Esophagus (tissue), 2 donors: ENCODE data around the gene DNAAF9. TPM values are rescaled to one million over a fixed set of nuclear protein-coding genes. Genes with fewer than 3 reads are reported as not detected.

Experiments
- H3K27ac ChIP-seq, 2 donors: one replicate each; pipeline ENCODE4 v1.5.1; 2013; ENCODE audit warnings: low read depth in 2 of 2, mild to moderate bottlenecking in 2 of 2, inconsistent platforms in 1 of 2, low read length in 1 of 2, moderate library complexity in 1 of 2
- H3K27me3 ChIP-seq, 2 donors: one replicate each; pipeline ENCODE4 v1.6.1; 2013; ENCODE audit warnings: low read length in 2 of 2, control low read depth in 1 of 2, mild to moderate bottlenecking in 1 of 2; ENCODE audit not compliant: insufficient read depth in 2 of 2, control insufficient read depth in 1 of 2
- H3K36me3 ChIP-seq, 2 donors: one replicate each; pipeline ENCODE4 v1.6.1; 2013; ENCODE audit warnings: low read length in 1 of 2; ENCODE audit not compliant: control insufficient read depth in 2 of 2, insufficient read depth in 2 of 2
- H3K4me1 ChIP-seq, 2 donors: one replicate each; pipeline ENCODE4 v1.6.1; 2013; ENCODE audit warnings: low read length in 1 of 2; ENCODE audit not compliant: control insufficient read depth in 2 of 2, insufficient read depth in 2 of 2
- H3K4me3 ChIP-seq, 2 donors: one replicate each; pipeline ENCODE4 v1.5.1; 2013; ENCODE audit warnings: low read length in 2 of 2, mild to moderate bottlenecking in 2 of 2, low read depth in 1 of 2, moderate library complexity in 1 of 2
- H3K9me3 ChIP-seq, 2 donors: one replicate each; pipeline ENCODE4 v1.6.1; 2013; ENCODE audit warnings: mild to moderate bottlenecking in 2 of 2, low read depth in 1 of 2, low read length in 1 of 2, moderate library complexity in 1 of 2; ENCODE audit not compliant: control insufficient read depth in 2 of 2, insufficient read depth in 1 of 2
- WGBS, 2 donors: extraction: QIAGEN DNeasy Blood & Tissue Kit; methylation state at CpG; one replicate each; pipeline ENCODE4 v1.1.7; 2013; 5-methylcytosine and 5-hydroxymethylcytosine counted together
- polyA plus RNA-seq, 2 donors: library from polyadenylated mRNA; stranded (reverse); fragments of 200-250 nt; gene quantifications; one replicate each; pipeline ENCODE4 v1.2.3, GENCODE V29; 2013
- donor health status: healthy with polysubstance abuse.
- donor health status: Bipolar disorder and iron deficiency.

The DNAAF9 gene
- polyA plus RNA-seq, 2 donors, result 3.6 TPM

GRCh38 chr20:3413393-3413889 is 6.0 kb upstream of the DNAAF9 start:
- no peaks in the 10 kb centered on the region for H3K36me3 ChIP-seq
- no peak overlapping the region for H3K27ac ChIP-seq
- H3K4me1 ChIP-seq, result no peaks in the 10 kb centered on the region
- no peaks in the 10 kb centered on the region for H3K9me3 ChIP-seq
- 65 to 67% methylated on average over 4 of the region's 4 CpGs for WGBS, 2 donors
- H3K4me3 ChIP-seq, result no peak overlapping the region
- H3K27me3 ChIP-seq, result no peaks in the 10 kb centered on the region

GRCh38 chr20:3412600-3413392 is 5.3 kb upstream of the DNAAF9 start:
- Histone ChIP-seq H3K4me3 (no peak overlapping the region), H3K36me3 (no peaks in the 10 kb centered on the region), H3K4me1 (no peaks in the 10 kb centered on the region), H3K9me3 (no peaks in the 10 kb centered on the region), H3K27me3 (no peaks in the 10 kb centered on the region), H3K27ac (no peak overlapping the region)
- WGBS, 2 donors, result 79 to 82% methylated on average over 11 of the region's 11 CpGs

GRCh38 chr20:3410464-3410863 is 3.0 kb upstream of the DNAAF9 start:
- Histone ChIP-seq H3K9me3 (no peaks in the 10 kb centered on the region), H3K27me3 (no peaks in the 10 kb centered on the region), H3K4me1 (peaks cover 0 to 5% of the 10 kb centered on the region in 2 donors), H3K4me3 (no peak overlapping the region), H3K36me3 (no peaks in the 10 kb centered on the region), H3K27ac (no peak overlapping the region)
- 89 to 94% methylated on average over 2 of the region's 2 CpGs for WGBS, 2 donors

GRCh38 chr20:3409417-3409816 is 1.9 kb upstream of the DNAAF9 start:
- no peak overlapping the region for H3K4me3 ChIP-seq
- 92 to 96% methylated on average over 10 of the region's 10 CpGs for whole genome bisulfite sequencing, 2 donors
- no peaks in the 10 kb centered on the region for H3K9me3 ChIP-seq
- H3K27me3 ChIP-seq, result no peaks in the 10 kb centered on the region
- H3K27ac ChIP-seq, result no peak overlapping the region
- H3K36me3 ChIP-seq, result no peaks in the 10 kb centered on the region
- peaks cover 0 to 5% of the 10 kb centered on the region in 2 donors for H3K4me1 ChIP-seq

GRCh38 chr20:3407771-3408637 is 535 bp upstream of the DNAAF9 start:
- no peaks in the 10 kb centered on the region for H3K36me3 ChIP-seq
- H3K27me3 ChIP-seq, result no peaks in the 10 kb centered on the region
- WGBS, 2 donors, result 0% methylated on average over 28 to 59 of the region's 59 CpGs
- peak overlapping the region; percentile 83 to 94 for H3K27ac ChIP-seq
- peak overlapping the region; percentile 74 to 80 for H3K4me3 ChIP-seq
- no peaks in the 10 kb centered on the region for H3K9me3 ChIP-seq
- peaks cover 0 to 5% of the 10 kb centered on the region in 2 donors for H3K4me1 ChIP-seq

- H3K27ac ChIP-seq, result peak overlapping the region; percentile 83 to 94
- H3K4me3 ChIP-seq, result peak overlapping the region; percentile 74 to 80
- H3K4me1 ChIP-seq, result peaks cover 0 to 5% of the 10 kb centered on the region in 2 donors
- H3K27me3 ChIP-seq, result no peaks in the 10 kb centered on the region
- 4 to 15% methylated on average over 27 of the region's 27 CpGs for WGBS, 2 donors
- no peaks in the 10 kb centered on the region for H3K9me3 ChIP-seq
- no peaks in the 10 kb centered on the region for H3K36me3 ChIP-seq
Observed at GRCh38 chr20:3406481-3407039, 909 bp downstream of the DNAAF9 start.

- Histone ChIP-seq H3K4me3 (peak overlapping the region in 1 of 2 donors; percentile 80), H3K27ac (peak overlapping the region; percentile 8 to 57), H3K9me3 (no peaks in the 10 kb centered on the region), H3K4me1 (peaks cover 0 to 5% of the 10 kb centered on the region in 2 donors), H3K36me3 (no peaks in the 10 kb centered on the region), H3K27me3 (no peaks in the 10 kb centered on the region)
- 27 to 39% methylated on average over 3 of the region's 3 CpGs for WGBS, 2 donors
Observed at GRCh38 chr20:3405696-3406358, 1.6 kb downstream of the DNAAF9 start.

- H3K9me3 ChIP-seq, result no peaks in the 10 kb centered on the region
- H3K4me1 ChIP-seq, result peaks cover 0 to 5% of the 10 kb centered on the region in 2 donors
- 51 to 64% methylated on average over 2 of the region's 2 CpGs for WGBS, 2 donors
- no peak overlapping the region for H3K4me3 ChIP-seq
- no peak overlapping the region for H3K27ac ChIP-seq
- H3K27me3 ChIP-seq, result no peaks in the 10 kb centered on the region
- H3K36me3 ChIP-seq, result no peaks in the 10 kb centered on the region
Observed at GRCh38 chr20:3405139-3405538, 2.3 kb downstream of the DNAAF9 start.

- Histone ChIP-seq H3K4me1 (peaks cover 0 to 5% of the 10 kb centered on the region in 2 donors), H3K27ac (no peak overlapping the region), H3K4me3 (no peak overlapping the region), H3K9me3 (no peaks in the 10 kb centered on the region), H3K27me3 (no peaks in the 10 kb centered on the region), H3K36me3 (no peaks in the 10 kb centered on the region)
- WGBS, 2 donors, result 75% methylated on average over 4 of the region's 4 CpGs
Observed at GRCh38 chr20:3404402-3404801, 3.1 kb downstream of the DNAAF9 start.
